ENCODE results near the gene ZC3H11A.
A peak's percentile ranks its signal among the peaks of the same experiment; 100 is the strongest.
"Not testable (repeated sequence)": the region's sequence is repeated elsewhere in the genome, so short reads cannot be mapped to it uniquely, and the experiment has no call there.

Gene ZC3H11A

DNA sequence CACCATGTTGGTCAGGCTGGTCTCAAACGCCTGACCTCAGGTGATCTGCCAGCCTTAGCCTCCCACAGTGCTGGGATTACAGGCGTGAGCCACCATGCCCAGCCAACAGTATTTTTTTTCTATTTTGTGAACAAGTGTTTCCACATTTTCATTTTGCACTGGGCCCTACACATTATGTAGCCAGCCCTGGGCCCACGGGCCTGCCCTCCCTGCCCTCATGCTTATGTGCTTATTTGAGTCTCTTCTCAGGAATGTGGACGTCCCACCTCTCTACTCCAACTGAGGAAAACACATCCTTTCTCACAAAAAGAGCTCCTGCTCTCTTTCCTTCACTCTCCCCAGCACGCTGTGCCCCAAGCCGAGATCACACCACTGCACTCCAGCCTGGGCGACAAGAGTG is 13.5 kb upstream of the ZC3H11A start:
- no peak for DNase-seq (ENCODE audit: low spot score)

DNA sequence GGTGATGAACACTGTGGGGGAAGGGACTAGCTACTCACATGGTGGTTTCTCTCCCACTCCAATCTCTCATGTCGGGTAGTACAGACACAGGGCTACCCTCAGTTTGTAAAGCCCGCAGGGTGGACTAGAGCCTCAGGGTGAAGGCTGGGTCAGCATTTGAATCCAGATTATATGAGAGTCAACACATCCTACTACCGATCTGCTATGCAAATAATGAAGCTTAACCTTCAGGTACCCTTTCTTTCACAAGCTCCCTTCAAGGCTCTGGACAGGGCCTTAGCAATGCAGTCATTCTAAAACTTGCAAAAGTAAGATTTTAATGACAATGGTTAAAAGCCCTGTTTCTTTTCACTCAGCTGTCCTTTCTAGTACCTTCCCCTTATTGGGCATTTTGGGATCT is 5.5 kb upstream of the ZC3H11A start:
- DNase-seq (ENCODE audit: low spot score), result no peak

DNA sequence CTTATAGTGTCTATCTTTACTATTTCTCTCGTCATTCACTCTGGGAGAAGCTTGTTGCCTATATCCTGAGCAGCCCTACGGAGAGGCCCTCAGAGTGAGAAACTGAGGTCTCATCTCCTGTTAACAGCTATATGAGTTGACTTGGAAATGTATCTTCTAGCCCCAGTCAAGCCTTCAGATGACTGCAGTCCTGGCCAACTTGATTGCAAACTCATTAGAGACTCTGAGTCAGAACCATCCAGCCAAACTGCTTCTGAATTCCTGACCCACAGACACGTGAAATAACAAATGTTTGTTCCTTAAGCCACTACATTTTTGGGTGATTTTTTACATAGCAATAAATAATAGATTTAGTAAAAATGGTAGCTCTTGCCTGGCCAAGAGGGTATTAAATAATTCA is 3.9 kb upstream of the ZC3H11A start:
- DNase-seq (ENCODE audit: low spot score), result no peak

DNA sequence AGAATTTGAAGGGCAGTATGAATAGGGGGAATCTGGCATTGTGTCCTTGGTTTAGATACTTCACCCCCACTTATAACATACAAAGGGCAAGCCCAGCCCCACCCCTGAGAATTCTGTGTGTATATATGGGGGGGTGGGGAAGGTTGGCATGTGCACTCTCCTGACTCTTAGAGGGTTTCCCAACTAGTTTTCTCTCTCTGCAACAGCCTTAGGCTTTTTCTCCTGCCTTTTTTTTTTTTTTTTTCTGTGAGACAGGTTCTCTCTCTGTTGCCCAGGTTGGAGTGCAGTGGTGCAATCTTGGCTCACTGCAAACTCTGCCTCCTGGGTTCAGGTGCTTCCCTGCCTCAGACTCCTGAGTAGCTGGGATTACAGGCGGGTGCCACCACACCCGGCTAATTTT is 2.9 kb upstream of the ZC3H11A start:
- no peak for DNase-seq (ENCODE audit: low spot score)

DNA sequence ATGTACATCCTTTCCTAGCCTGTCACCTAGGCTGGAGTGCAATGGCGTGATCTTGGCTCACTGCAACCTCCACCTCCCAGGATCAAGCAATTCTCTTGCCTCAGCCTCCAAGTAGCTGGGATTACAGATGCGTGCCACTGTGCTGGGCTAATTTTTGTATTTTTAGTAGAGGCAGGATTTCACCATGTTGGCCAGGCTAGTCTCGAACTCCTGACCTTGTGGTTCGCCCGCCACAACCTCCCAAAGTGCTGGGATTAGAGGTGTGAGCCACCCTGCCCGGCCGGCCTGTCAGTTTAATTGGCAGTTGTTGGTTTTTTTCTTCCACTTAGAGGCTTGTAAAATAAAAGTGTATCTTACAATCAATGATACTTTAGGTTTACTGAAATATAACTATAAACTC is 1.9 kb upstream of the ZC3H11A start:
- DNase-seq (ENCODE audit: low spot score), result not testable (repeated sequence)

DNA sequence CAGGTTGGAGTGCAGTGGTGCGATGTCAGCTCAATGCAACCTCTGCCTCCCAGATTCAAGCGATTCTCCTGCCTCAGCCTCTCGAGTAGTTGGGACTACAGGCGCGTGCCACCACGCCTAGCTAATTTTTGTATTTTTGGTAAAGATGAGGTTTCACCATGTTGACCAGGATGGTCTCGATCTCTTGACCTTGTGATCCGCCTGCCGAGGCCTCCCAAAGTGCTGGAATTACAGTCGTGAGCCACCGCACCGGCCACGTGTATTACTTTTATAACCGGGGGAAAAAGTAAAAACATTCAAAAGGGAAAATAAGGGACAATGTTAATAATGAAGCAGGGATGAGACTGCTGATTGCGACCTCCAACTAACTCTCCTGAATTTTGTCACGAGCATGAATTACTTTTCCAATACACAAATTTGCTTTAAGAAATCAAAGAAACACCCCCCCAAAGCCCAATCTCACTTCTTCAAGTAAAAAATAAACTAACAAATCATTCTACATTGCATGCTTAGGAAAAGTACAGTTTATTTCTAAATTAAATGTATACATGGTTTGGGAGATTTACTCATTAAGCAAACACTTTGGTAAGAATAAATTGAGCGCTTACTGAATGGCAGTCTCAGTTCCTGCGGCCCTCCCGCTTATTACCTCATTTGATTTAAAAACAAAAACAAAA is 521 bp upstream of the ZC3H11A start:
- DNase-seq (ENCODE audit: low spot score), result no peak

DNA sequence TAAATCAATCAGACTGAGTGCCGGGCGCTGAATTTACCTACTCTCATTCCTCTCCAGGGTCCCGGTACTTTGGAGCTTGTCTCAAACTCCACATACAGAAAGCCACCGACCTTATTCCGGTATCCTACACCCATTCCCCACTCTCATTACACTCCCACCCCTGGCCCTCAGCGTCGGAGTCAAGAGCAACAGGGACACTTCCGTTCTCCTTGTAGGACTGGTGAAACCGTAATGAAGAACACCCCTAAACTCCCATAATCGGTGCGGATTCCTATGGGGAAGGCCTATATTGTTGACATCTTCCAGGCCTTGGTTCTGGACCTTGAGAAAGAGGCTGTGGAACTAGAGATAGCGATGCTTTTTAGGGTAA is 798 bp downstream of the ZC3H11A start:
- DNase-seq (ENCODE audit: low spot score), result peak; percentile 29

DNA sequence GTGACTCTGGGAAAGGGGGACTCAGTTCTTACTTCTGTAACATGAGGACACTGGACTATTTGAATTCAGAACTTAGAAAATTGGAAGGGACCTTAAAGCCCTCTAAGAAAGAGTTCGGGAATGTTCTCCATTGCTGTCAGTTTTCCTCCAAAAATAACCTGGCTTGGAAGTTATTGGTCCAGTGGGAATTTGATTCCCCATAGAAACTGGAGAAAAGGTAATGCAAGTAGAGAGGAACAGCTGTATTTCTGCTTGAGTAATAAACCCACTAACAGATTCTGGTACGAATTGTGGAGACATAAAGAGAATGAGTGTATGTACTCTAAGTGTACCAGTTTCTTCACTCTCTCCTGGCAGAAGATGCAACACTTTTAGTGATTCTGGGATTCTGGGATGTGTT is 1.8 kb downstream of the ZC3H11A start:
- DNase-seq (ENCODE audit: low spot score), result no peak

DNA sequence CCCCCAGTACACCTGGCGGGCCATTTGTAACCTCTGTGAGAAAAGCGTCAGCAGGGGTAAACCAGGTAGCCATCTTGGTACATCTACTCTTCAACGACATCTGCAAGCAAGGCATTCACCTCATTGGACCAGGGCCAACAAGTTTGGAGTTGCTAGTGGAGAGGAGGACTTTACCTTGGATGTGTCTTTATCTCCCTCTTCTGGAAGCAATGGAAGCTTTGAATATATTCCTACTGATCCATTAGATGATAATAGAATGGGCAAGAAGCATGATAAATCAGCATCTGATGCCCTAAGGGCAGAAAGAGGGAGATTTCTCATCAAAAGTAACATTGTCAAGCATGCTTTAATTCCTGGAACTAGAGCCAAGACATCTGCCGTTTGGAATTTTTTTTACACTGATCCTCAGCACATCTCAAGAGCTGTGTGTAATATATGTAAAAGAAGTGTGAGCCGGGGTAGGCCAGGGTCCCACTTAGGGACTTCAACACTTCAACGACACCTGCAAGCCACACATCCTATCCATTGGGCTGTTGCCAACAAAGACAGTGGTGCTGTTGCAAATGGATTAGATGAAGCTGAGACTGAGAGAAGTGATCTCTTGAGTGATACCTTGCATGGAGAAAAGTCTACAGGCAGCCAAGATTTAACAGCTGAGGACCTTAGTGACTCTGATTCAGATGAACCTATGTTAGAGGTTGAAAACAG is 2.7 kb downstream of the ZC3H11A start:
- DNase-seq (ENCODE audit: low spot score), result no peak

DNA sequence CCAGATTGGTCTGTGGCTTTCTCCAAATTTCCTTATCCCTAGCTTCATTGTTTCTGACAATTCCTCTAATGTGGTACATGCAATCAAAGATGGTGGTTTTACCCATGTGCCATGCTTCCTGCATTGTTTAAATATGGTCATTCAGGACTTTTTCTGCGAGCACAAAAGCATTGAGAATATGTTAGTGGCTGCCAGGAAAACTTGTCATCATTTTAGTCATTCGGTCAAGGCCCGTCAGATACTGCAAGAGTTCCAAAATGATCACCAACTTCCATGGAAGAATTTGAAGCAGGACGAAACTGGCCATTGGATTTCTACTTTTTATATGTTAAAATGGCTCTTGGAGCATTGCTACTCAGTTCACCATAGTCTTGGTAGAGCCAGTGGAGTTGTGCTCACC is 3.7 kb downstream of the ZC3H11A start:
- no peak for DNase-seq (ENCODE audit: low spot score)

DNA sequence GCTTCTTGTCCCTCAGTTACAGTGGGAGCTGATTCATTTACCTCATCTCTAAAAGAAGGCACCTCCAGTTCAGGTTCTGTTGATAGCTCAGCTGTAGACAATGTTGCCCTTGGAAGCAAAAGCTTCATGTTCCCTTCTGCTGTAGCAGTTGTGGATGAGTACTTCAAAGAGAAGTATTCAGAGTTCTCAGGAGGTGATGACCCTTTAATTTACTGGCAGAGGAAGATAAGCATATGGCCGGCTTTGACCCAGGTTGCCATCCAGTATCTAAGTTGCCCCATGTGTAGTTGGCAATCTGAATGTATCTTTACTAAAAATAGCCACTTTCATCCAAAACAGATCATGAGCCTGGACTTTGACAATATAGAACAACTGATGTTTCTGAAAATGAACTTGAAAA is 4.5 kb downstream of the ZC3H11A start:
- no peak for DNase-seq (ENCODE audit: low spot score)

DNA sequence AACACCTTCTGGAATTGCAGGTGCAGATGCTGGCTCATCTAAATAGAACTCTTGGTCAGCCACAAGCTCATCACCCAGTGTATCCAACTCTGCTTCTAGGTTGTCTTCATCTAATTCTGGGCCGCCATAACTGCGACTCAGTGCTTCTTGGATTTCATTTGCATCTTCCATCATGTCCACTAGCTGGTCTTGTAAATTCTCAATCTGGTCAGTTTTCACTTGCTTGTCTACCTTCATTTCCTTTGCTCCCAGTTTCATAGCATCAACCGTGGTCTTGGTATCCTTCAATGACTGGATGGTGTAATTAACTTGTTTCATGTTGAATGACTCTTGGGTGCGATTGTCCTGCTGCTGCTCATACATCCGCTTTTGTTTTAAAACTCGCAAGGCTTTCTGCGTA is 10.3 kb downstream of the ZC3H11A start:
- DNase-seq (ENCODE audit: low spot score), result no peak

DNA sequence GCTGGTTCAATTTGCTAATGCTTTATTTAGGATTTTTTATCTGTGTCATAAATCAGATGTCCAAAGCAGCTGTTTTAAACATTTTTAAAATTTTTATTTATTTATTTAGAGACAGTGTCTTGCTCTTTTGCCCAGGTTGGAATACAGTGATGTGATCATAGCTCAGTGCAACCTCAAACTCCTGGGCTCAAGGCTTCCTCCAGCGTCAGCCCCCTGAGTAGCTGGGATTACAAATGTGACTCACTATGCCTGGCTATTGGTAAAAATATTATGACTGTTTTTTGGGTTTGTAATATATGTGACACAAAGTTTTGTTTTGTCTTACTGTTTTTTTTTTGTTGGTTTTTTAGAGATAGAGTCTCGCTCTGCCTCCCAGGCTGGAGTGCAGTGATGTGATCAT is 11.8 kb downstream of the ZC3H11A start:
- DNase-seq (ENCODE audit: low spot score), result no peak

DNA sequence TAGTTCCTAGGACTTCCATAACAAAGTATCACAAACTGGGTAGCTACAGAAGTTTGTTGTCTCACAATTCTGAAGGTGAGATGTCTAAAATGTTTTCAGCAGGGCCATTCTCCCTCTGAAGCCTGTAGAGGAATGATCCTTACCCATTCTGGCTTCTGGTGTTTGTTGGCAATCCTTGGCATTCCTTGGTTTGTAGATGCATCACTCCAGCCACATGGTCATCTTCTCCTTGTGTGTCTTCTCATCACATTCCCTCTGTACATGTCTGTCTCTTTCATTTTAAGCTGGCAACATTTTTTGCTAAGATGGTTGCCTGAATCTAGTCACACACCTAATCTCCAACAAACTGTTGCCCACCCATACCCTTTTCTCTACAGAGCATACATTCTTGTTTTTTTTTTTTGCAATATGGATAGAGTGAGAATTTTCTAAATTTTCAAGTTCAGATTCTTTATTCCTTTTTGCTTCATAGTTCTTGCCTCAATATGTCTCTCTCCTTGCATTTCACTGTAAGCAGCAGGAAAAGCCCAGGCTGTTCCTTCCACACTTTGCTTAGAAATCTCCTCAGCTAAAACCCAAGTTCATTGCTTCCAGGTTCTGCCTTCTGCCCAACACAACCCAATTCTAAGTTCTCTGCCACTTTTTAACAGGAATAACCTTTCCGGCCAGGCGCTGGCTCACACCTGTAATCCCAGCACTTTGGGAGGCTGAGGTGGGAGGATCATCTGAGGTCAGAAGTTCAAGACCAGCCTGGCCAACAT is 18.3 kb downstream of the ZC3H11A start:
- no peak for DNase-seq (ENCODE audit: low spot score)

DNA sequence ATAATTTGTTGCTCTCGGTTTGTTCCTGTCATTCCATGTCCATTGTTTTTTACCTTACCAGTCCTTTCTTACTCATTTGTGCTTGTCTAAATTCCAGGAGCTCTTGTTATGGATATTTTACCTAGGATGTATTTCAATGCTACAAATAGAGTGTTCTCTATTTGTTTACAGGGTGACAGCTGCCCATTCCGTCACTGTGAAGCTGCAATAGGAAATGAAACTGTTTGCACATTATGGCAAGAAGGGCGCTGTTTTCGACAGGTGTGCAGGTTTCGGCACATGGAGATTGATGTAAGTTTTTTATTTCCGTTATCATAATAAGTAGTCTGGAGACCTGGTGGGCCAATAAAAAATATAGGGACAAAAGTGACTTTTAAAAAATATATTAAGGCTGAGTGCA is 23.0 kb downstream of the ZC3H11A start:
- DNase-seq (ENCODE audit: low spot score), result no peak

DNA sequence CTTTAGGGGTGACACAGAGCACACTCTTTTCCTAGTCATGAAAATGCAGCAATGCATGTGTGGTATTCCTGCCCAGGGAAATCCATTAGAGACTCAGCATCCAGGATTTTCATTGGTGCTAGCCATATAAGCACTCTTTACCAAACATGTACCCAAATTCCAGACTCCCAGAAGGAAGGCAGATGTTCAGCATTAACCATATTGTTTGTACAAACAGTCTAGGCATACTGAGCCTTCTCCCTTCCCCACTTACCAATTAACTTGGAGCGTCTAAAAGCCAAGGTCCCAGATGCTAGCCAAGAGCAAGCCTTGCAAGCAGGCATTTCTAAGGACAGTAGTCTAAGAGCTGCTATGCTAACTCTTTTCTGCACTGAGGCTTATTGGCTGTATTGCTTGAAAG is 27.9 kb downstream of the ZC3H11A start:
- no peak for DNase-seq (ENCODE audit: low spot score)

DNA sequence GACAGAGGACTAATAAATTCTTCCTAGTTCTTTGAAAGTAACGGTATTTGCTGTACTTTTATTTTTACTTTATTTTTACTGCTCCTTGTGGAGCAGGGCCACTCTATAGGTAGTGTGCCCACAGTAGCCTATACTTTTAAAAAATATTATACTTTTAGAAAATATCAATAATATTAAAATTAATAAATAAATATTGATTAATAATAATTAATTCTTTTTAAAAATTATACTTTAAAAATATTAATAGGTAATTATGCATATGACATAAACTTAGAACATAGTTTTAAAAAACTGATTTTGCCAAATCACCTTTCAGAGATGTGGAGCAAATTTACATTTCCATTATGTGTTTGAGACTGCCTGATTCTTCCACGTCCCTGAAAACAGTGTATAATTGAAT is 30.8 kb downstream of the ZC3H11A start:
- no peak for DNase-seq (ENCODE audit: low spot score)

DNA sequence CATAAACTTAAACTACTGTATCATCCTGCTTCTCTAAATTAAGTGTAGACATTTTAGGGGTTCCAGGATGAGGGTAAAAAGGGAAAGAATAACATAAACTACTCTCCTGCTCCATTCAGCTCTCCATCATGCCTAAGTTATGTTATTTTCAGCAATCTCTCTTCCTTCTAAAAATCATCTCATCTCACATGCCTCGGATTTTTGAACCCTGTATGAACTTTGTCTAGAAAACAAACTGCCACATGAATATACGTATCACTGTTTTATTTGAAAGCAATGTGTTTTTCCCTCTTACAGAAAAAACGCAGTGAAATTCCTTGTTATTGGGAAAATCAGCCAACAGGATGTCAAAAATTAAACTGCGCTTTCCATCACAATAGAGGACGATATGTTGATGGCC is 32.6 kb downstream of the ZC3H11A start:
- no peak for DNase-seq (ENCODE audit: low spot score)

DNA sequence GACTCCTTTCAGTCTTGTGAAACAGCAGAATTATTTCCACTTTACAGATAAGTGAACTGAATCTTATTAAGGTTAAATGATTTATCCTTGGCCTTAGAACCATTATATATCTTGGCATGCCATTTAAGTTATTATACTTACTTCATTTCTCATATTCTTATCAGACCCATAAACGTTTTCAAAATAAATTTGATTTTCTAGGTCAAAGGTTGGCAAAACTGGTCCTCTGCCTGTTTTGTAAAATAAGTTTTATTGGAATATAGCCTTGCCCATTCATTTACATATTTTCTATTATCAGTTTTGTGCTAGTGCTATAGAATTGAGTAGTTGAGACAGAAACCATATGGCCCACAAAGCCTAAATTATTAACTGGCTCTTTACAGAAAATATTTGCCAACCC is 33.1 kb downstream of the ZC3H11A start:
- DNase-seq (ENCODE audit: low spot score), result no peak

DNA sequence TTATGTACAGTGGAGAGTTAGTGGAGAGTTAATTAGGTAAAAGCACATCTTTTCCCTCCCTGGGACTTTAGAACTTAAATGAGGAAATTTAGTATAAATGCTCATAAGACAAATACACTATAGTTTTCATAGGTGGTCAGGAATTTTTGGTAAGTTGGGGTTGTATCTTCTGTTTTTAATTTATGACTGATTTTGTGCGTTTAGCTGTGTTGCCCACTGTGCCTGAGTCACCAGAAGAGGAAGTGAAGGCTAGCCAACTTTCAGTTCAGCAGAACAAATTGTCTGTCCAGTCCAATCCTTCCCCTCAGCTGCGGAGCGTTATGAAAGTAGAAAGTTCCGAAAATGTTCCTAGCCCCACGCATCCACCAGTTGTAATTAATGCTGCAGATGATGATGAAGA is 33.8 kb downstream of the ZC3H11A start:
- DNase-seq (ENCODE audit: low spot score), result not testable (repeated sequence)

DNA sequence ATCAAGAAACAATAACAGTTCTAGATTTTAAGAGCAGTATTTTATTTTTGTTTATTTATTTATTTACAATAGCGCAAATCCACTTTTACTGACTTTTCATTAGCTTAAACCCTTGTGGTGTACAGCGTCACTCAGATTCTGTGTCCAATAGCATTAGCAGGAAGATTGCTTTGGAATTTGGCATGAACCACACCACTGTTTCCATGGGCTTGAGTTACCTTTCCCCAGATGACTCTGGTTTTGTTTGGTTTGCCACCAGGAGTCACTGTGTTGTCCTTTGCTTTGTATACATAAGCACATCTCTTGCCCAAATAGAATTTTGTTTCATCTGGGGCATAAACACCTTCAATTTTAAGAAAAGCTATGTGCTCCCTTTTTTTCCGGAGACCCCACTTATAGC is 40.1 kb downstream of the ZC3H11A start:
- DNase-seq (ENCODE audit: low spot score), result no peak

DNA sequence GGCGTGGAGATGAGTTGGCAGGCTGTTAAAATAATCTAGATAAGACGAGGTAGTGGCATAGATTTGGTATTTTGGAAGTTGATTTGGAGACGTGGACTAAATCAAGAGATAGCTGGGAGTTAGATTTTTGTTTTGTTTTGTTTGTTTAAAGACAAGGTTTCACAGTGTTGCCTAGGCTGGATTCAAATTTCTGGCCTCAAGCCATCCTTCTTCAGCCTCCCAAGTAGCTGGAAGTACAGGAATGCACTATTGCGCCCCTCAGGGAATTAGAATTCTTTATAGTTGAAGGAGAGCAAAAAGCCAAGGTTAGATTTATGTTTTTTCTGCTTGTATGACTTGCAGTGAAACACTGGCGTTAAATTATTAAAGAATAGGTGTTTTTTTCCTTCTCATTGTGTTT is 43.7 kb downstream of the ZC3H11A start:
- no peak for DNase-seq (ENCODE audit: low spot score)

DNA sequence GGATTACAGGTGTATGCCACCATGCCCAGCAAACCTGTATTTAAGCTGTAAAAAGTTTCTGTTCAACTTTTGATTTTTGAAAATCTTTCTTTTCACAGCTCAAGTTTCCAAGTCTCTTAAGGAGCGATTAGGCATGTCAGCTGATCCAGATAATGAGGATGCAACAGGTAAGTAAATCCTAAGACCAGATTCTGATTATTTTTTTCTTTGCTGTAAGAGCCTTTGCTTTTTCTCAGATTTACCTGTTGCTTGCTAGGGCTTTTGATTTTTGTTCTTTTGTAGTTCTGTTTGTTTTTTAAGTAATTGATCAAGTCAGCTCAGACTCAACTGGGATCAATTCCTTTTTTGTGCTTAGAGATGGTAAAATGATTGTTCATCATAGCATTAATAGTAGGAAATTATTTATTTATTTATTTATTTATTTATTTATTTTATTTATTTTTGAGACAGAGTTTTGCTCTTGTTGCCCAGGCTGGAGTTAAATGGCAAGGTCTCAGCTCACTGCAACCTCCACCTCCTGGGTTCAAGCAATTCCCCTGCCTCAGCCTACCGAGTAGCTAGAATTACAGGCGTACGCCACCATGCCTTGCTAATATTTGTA is 44.9 kb downstream of the ZC3H11A start:
- no peak for DNase-seq (ENCODE audit: low spot score)
